Activated CD4-positive, alpha-beta T cell treated with anti-CD3 and anti-CD28 coated beads, Interleukin-2, amount 50 U/mL, for 16 hours (primary cell): Measurements from ENCODE around the gene TULP4.
"Not testable (repeated sequence)": the region's sequence is repeated elsewhere in the genome, so short reads cannot be mapped to it uniquely, and the experiment has no call there.

ENCODE experiments used
- DNase-seq: peaks from one replicate; pipeline ENCODE4 v3.0.0-alpha.2; 2020

TULP4 gene

DNA sequence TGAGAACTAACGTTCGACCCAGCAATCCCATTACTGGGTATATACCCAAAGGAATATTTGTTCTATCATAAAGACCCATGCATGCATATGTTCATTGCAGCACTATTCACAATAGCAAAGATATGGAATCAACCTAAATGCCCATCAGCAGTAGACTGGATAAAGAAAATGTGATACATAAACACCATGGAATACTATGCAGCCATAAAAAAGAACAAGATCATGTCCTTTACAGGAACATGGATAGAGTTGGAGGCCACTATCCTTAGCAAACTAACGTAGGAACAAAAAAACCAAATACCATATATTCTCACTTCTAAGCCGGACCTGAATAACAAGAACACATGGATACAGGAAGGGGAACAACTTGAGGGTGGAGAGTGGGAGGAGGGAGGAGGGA lies 165.5 kb downstream of the TULP4 start:
- DNase-seq = not testable (repeated sequence)

DNA sequence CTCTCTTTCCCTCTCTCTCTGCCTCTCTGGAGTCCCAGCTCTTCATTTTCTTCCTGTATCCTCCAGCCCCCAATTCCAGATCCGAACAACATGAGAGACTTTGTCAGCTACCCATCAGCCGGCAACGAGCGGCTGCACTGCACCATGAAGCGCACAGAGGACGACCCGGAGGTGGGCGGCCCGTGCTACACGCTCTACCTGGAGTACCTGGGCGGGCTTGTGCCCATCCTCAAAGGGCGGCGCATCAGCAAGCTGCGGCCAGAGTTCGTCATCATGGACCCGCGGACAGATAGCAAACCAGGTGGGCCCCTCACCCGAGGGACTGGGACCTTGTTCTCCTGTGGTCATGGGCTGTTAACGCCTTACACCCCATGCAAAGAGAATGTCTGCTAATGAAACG lies 168.7 kb downstream of the TULP4 start:
- no peak for DNase-seq

DNA sequence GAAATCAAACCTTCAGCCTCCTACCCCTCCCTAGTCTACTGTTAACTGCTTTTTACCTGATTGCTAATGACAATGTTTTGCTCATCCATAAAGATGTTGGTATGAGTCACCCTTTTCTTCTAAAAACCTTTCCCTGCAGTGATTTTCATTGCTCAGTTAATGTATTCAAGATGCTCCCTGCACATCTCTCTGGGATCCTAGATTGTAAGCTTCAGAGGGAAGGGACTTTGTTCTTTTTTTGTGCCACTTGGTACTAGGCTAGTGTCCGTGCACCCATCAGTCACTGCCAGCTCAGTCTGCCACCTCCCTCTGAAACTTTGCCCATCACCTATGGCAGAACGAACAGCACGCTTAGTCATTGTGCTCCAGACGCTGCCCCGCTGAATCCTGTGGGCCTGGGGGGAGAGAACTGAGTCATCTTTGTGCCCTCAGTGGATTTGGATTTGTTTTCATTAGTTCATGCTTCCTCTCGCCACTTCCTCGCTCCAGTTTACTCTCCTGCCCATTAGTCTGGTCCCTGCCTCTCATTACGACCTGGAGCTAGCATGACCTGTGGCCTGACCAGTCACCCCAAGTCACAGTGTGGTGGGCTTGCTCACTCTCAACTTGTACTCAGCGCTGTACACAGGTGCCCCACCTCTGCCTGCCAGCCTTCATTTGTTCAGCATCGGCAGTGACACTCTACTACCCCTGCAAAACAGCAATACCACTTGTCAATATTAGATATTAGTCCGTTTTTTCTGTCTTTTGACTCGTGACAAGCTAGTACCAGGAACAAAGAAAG lies 169.6 kb downstream of the TULP4 start:
- DNase-seq = peak; percentile 51

DNA sequence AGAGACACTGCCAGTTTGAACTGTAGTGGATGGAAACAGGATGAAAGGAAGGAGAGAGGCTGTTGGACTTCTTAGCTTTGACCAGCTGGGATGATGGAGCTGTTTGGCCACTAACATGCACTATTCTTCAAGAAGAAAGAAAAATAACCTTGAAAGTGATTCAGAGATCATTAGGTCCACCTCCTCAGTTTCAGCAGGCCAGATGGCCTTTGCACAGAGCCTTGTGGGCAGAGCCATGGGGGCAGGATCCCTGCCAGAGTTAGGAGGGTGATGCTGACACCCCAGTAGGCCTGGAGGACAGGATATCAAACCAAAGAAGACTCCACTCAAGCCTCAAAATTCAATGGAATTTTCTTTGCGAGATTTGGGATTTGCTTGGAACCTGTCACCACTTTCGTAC lies 173.2 kb downstream of the TULP4 start:
- DNase-seq = no peak

DNA sequence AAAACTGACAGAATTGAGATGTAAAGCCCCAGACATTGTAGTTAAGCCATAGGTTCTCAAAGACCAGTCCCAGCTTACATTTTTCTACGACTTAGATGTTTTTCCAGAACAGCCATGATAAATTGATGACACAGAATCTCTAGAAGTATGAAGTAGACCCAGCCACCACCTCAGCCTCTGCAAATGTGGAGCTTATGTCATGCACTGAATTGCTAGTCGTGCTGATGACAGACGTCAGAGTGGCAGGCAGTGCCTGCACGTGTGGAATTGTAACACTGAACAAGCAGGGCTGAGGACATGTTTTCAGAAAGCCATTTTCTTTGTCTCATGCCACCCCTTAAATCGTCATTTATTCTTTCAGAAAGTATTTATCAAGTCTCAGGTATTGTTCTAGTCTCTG lies 175.2 kb downstream of the TULP4 start:
- no peak for DNase-seq

DNA sequence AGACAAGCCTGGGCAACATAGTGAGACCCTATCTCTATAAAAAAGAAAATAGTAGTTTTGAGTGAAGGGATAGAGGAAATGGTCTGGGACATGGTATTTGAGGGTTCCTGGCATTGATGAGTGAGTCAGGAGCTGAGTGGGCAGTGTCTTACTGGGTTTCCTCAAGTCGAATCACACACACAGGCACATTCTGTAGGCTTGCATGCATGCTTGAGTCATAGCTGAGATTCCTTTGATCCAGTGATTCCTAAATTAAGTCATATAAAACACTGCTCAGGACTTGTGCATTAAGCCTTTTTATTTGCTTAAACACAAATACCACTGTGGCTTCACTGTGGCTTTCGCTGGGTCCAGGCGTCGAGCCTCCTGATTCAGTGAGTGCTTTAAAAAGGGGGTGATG lies 175.8 kb downstream of the TULP4 start:
- no peak for DNase-seq

DNA sequence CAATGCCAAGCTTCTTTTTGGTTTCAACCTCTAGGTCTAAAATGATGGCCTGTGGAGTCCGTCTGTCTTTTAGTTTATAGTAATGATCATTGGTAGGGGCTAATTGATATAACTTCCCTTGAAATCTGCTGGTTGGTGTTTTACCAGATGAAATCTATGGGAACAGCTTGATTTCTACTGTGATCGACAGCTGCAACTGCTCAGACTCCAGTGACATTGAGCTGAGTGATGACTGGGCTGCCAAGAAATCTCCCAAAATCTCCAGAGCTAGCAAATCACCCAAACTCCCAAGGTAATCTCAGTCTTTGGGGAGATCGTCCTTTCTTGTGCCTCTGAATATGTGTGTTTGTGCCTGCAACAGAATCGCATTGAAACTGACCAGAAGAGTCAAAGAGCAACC lies 177.2 kb downstream of the TULP4 start:
- no peak for DNase-seq

DNA sequence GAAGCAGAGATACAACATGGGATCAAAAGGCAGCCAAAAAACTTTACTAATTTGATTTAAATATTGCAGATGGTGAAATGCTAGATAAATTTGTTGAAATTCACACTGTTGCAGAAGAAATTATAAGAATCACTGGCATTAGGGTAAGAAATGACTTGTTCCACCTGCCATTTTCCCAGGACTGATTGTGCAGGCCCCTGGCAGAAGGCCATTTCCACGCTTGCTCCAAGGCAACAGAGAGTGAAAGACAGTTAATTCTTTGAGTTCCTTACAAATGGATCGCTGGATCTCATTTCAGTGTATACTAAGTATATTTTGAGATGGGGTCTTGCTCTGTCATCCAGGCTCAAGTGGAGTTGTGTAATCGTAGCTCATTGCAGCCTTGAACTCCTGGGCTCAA lies 180.6 kb downstream of the TULP4 start:
- no peak for DNase-seq

DNA sequence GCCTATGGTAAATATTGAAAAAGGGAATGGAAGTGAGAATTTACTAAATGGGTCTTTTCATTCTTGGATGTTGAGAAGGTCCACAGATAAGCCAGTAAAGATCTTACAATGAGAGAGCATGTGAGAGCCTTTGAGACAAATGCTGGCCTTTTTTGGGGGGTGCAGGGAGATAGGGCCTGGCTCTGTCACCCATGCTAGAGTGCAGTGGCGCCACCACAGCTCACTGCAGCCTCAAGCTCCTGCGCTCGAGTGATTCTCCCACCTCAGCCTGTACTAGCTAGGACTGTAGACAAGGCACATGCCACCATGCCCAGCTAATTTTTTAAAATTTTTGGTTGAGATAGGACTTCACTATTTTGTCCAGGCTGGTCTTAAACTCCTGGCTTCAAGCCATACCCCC lies 184.4 kb downstream of the TULP4 start:
- no peak for DNase-seq

DNA sequence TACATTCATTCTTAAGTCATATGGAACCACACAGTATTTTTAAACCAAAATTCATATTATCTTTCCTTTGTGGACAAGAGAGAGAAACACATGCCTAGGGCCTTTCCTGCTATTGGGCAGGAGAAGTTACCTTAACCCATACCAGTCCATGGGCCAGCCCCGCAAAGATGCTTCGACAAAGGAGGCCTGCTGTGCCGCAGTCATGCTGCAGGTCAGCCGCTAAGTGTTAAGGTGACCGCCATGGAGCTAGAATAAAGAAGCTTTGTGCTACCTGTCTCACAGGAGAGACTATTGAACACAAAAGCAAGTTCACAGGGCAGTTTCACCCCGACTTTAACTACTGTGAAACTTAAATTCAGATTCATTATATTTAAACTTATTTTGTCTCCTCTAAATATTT lies 185.4 kb downstream of the TULP4 start:
- DNase-seq = no peak

DNA sequence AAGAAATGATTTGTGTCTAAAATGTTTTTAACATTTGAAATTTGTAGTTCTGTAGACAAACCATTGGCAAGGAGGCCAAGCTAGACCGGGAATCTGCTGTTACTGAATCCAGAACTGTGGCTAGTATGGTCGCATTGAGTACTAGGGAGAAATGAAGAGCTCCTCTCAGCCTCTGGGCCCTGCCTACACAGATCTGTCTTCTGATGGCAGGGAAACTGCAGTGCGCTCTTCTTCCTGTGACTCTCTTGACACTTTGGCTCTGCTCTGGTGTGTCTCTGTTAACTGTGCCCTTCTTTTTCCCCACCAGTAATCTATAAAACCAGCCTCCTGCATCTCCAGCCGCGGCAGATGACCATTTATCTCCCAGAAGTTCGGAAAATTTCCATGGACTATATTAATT lies 186.1 kb downstream of the TULP4 start:
- DNase-seq = no peak

DNA sequence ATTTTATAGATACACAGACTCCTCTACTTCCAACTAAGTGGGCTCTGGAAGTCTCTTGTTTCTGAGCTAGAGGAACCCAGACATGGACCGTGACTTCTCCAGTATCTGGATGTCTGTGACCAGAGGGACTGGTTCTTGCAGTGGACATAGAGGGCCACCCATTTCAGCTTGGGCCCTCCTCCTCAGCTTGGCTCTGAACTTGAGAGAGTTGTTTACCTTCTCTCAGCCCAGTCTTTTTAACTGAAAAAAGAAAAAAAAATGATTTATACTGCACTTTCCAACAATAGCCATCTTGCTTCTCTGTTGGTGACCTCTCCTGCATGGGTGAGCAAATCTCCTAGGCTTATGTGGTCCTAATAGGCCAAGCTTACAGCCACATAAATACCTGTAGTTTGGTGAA lies 187.3 kb downstream of the TULP4 start:
- DNase-seq = no peak

DNA sequence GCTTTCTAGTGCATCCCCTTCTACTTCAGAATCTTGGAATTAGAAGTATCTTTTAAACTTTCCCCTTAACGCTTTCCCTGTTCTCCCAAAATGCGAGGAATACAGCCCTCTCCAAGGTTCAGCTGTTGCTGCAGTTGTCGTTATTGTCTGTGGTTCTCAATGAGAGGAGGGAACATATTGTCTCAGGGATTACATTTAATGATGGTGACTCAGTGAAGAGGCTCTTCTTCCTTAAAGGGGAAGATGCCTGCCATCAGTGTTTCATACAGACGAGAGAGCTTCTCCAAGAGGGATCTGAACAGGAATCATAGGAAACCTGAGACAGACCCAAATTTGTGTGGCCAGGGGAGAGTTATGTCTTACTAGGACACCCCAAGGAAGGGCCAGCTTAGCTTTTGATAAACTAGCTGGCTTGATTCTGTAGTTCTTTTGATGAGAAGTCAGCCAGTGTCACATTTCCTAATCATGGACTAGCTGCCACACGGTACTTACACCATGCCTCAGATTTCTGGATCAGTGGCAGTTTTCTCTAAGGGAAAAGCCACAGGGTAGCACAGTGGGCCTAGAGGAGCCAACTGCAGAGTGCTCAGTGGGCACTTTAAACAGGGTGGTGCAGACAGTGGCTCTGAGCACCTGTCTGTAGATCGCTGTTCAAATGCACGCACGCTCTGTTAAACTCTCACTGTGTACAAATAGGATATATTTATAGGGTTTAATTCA lies 187.9 kb downstream of the TULP4 start:
- no peak for DNase-seq

DNA sequence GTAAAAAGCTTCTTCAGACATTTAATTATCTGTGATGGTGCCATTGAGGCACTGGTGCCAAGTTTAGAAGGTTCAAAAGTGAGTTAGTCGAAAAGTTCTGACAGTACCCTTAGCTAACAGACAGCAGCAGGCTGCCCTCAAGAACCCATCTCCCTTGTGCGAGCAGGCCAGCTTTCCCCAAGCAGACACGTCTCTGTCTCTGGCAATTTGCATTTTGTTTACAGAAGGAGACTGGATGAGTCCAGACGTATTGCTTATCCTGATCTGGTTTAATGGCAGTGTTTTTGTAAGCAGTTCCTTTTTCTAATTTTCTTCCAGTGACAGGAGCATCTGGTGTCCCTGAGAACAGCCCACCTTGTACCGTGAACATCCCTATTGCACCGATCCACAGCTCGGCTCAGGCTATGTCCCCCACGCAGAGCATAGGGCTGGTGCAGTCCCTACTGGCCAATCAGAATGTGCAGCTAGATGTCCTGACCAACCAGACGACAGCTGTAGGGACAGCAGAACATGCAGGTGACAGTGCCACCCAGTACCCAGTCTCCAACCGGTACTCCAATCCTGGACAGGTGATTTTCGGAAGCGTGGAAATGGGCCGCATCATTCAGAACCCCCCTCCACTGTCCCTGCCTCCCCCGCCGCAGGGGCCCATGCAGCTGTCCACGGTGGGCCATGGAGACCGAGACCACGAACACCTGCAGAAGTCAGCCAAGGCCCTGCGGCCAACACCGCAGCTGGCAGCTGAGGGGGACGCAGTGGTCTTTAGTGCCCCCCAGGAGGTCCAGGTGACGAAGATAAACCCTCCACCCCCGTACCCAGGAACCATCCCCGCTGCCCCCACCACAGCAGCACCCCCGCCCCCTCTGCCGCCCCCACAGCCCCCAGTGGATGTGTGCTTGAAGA lies 189.3 kb downstream of the TULP4 start:
- no peak for DNase-seq

DNA sequence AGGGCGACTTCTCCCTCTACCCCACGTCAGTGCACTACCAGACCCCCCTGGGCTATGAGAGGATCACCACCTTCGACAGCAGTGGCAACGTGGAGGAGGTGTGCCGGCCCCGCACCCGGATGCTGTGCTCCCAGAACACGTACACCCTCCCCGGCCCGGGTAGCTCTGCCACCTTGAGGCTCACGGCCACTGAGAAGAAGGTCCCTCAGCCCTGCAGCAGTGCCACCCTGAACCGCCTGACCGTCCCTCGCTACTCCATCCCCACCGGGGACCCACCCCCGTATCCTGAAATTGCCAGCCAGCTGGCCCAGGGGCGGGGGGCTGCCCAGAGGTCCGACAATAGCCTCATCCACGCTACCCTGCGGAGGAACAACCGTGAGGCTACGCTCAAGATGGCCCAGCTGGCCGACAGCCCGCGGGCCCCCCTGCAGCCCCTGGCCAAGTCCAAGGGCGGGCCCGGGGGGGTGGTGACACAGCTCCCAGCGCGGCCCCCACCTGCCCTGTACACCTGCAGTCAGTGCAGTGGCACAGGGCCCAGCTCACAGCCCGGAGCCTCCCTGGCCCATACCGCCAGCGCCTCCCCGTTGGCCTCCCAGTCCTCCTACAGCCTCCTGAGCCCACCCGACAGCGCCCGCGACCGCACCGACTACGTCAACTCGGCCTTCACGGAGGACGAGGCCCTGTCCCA lies 190.1 kb downstream of the TULP4 start:
- no peak for DNase-seq

DNA sequence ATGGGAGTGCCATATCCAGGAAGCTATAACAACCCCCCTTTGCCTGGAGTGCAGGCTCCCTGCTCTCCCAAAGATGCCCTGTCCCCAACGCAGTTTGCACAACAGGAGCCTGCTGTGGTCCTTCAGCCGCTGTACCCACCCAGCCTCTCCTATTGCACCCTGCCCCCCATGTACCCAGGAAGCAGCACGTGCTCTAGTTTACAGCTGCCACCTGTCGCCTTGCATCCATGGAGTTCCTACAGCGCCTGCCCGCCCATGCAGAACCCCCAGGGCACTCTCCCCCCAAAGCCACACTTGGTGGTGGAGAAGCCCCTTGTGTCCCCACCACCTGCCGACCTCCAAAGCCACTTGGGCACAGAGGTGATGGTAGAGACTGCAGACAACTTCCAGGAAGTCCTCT lies 191.0 kb downstream of the TULP4 start:
- no peak for DNase-seq

DNA sequence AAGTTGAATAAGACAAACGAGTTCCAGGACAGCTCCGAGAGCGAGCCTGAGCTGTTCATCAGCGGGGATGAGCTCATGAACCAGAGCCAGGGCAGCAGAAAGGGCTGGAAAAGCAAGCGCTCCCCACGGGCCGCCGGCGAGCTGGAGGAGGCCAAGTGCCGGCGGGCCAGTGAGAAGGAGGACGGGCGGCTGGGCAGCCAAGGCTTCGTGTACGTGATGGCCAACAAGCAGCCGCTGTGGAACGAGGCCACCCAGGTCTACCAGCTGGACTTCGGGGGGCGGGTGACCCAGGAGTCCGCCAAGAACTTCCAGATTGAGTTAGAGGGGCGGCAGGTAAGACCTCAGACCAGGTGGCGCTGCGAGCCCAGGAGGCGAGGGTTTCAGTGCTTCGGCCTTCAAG lies 191.6 kb downstream of the TULP4 start:
- DNase-seq = no peak

DNA sequence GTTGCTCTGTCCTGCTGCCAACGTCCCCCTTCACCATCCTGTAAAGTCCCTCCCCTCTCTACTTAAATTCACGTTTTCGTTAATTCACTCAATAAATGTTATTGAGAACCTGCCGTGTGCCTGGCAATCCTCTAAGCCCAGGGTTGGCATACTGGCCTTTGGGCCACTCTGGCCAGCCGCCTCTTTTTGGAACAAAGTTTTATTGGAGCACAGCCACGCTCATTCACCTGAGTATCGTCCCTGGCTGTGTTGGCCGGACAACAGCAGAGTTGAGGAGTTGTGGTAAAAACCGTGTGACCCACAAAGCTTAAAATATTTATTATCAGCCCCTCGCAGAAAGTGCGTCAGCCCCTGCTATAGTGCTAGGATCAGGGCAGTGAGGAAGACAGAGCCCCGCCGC lies 192.9 kb downstream of the TULP4 start:
- DNase-seq = no peak

DNA sequence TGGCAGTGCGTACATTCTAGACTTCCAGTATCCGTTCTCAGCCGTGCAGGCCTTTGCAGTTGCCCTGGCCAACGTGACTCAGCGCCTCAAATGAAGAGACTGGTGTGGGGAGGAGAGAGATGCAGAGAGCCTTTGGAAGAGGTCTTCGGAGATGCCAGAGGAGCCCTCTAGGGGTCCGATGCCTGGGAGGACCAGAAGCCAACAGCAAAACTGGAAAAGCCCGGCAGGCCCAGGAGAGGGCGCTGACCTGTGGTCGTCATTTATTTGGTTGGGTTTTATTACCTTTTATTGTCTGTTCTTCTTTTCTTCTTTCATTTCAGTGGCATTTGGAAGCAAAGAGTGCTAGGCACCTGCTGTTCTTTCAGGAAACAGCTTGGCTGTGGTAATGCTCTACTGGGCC lies 194.3 kb downstream of the TULP4 start:
- DNase-seq = no peak

DNA sequence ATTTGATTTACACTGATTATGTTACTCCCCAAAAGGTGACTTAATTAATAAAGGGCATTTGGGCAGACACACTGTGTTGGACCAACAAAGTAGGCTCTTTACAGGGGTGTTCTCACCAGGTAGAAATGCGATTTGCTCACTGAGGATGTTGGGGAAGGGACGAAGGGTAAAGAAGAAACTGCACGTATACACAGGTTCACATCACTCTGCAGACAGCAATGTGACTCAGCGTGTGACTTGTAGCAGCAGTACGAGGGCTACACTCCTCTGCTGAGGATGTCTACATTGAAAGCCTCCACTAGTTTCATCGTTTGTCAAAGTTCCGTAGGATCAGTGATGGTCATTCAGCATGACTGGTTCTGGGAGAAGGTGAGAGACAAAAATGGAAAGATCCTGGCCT lies 194.9 kb downstream of the TULP4 start:
- no peak for DNase-seq

DNA sequence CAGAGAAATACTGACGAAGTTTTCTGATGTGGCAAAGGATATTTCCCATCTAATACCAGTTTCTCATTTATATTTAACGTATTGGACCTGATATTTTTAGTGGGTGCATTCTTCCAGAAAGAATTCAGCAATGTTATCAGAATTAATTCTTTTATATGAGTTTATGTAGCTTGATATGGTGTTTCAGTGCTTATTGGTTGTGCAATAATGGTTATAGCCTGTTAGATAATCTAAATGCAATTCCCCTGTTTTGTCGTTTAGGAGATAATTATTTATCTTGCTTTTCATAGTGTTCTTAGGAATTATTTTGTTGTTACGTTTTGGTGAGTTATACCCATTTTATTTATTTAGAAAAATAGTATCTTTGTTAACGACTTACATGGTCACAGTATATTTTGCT lies 196.2 kb downstream of the TULP4 start:
- no peak for DNase-seq

DNA sequence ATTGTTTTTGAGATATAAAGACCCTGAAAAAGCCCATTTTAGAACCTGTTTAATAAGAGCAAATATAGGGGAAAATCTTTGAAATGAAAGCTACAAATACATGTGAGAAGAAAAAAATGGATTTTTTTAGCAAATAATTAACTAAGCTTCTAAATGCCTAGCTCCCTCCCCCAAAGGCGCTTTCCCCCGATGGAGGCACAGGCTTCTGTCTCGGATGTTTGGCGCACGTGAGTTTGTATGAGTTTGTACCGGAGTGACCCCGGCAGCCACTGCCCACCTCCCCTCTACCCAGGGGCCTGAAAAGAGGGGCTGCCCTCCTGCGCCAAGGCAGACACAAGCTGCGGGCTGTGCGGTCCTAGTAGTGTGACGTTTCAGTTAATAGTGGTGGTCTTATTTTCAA lies 197.2 kb downstream of the TULP4 start:
- DNase-seq = no peak

DNA sequence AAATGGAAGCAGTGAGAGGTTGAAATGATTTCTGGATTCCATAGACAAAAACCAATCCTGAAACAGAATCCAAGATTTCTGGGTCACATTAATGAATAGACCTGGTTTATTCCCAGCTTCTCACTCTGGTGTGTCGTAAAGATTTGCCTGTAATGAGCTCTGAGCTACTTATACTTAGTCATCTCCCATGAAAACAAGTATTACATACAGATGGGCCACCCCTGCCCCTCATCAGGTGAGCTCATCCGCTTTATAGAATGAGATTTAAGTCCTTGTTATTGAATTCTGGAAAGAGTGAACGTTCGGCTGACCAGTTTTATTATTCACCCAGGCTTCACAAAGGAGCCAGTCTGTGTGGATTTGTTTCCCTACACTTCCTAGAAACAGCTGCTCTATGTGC lies 200.5 kb downstream of the TULP4 start:
- no peak for DNase-seq
